Right ventricle myocardium inferior (tissue), 1 donor: ENCODE measurements around the gene PRPF40A. TPM values are rescaled to one million over a fixed set of nuclear protein-coding genes. Genes with fewer than 3 reads are reported as not detected.
A peak's percentile ranks its signal among the peaks of the same experiment; 100 is the strongest.

Source experiments
- ATAC-seq: fragments of 200-7000 bp; cut with Tn5 transposase; one replicate; pipeline ENCODE4 v1.9.1; 2020; ENCODE audit warnings: mild to moderate bottlenecking, moderate library complexity
- DNase-seq: peaks from one replicate; pipeline ENCODE4 v3.0.0; 2021; ENCODE audit errors: missing footprints
- intact Hi-C: fragments of 100-400 bp; cut with DNase I; formaldehyde crosslinking; loops from one replicate; pipeline ENCODE4 v1.11.0; 2022
- total RNA-seq: library from RNA; stranded (reverse); fragmentation: NEBNext Ultra II Directional; extraction: Animal tissue kit (Norgen Biotek cat#: 25700); gene quantifications from one replicate; pipeline ENCODE4 v1.2.1, GENCODE V29; 2021
- donor health status: DM: no; HTN: yes; CAD: no; lungs with severe emphysema.

PRPF40A gene
- total RNA-seq, 1 donor from 2014 or later = 36.0 TPM

DNA sequence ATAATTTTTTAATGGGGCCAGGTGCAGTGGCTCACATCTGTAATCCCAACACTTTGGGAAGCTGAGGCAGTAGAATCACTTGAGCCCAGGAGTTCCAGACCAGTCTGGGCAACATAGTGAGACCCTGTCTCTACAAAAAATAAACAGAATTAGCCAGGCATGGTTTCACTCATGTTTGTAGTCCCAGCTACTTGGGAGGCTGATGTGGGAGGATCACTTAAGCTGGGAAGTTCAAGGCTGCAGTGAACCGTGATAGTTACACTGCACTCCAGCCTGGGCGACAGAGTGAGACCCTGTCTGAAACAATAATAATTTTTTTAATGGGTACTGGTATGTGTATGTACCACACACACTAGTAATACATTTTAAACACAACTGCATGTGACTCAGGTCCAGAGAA, 3.5 kb upstream of the PRPF40A start:
- no peak for DNase-seq
- no peak for ATAC-seq
- intact Hi-C loops = loop anchor here (5.0 kb wide), 1 partner anchor 683 kb away; no protein-coding TSS in a partner anchor

DNA sequence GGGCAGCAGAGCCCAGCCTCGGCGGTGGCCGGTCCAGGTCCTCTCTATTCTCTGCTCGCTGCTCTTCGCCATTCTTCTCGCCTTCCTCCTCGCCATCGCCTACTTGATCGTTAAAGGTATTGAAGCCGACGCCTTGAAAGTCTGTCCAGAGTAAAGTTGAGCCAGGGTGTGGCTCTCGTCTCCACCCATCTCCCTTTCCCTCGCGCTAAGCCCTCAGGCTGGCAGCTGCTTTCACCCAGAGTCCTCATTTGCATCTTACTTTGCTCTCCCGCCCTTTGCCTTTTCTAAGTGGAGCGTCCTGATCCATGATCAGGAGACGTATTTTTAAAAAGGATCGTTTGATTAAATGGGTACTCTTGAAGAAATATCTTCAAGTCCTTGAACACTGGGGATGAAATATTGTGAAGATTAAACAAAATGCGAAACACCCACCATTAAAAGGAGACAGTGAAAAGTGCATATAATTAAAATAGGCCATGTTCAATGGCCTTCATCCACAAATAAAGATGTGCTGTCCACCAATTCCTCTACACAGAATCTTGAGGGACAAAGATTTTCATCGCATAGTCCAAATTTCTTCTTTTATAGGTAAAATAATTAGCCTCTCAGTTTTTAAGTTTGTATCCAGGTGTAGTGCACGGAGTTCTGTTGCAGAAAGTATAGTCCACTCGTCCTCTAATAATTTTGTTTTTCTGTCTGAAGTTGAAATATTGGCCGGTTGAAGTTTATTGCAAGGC, 1.8 kb upstream of the PRPF40A start:
- ATAC-seq = no peak
- intact Hi-C loops = loop anchor here (2.0 to 10.0 kb wide), 2 partner anchors 542 to 894 kb away; partner anchors contain the start of gene ARL5A
- DNase-seq = peak; percentile 60

DNA sequence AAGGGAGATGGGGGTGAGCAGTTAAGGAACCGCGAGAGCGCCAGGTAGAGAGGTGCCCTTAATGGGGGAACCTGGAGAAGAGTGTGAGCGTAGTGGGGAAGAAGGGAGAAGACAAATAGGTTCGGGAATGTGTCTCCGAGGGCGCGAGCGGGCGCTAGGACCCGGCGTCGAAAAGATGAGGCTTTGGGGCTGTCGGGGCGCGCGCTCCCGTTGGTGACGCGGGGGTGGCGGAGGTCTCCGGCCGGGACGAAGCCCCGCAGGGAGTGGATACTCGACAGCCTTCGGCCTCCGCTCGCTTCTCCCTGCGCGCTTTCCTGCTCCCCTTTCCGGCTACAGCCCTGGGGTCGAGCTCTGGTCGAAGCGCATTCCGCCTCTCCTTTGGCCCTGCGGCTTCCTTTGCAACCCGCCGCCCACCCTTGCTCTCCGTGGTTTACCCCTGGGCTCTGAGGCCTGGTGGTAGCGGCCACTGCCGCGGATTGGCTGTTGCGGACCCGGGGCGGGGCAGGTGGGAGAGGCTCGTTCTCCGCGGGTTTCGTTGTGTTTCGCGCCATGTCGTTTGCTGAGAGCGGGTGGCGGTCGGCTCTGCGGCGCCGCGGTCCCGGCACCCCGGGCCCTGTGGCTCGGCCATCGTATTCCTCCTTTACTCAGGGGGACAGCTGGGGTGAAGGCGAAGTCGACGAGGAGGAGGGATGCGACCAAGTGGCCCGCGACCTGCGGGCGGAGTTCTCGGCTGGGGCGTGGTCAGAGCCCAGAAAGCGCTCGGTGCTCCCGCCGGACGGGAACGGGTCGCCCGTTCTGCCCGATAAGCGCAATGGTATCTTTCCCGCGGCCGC, 1.0 kb upstream of the PRPF40A start, which contains the start of gene ARL6IP6:
ARL6IP6 (plus strand) TSS at position 545 of the 833 bp plus-strand sequence; CDS start at position 550, 5 bp downstream.
- ATAC-seq = peak; percentile 91
- intact Hi-C loops = loop anchor here (2.0 to 10.0 kb wide), 2 partner anchors 541 to 893 kb away; partner anchors contain the start of gene ARL5A
- DNase-seq = peak; percentile 98

DNA sequence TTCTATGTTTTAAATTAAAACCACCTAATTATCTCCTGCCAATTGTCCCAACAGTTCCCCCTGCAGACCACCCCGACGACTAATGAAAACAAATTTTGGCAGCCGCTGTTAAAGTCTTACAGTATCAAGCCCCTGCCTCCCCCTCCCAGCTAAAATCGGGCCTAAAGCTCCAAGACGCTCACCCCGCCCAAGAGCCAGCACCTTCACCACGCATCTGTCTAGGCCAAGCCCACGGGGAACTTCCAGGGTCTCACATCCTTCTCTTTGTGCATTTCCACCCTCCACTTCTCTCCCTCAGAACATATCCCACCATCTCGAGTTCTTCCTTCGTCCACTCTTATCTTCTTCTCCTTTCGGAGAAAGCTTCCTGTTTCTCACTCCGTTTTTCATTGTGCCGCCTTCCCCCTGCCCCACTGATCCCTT, 445 bp downstream of the PRPF40A start:
- no peak for ATAC-seq
- no peak for DNase-seq
- intact Hi-C loops = loop anchor here (10.0 kb wide), 1 partner anchor 892 kb away; the partner anchor contains the start of gene ARL5A

DNA sequence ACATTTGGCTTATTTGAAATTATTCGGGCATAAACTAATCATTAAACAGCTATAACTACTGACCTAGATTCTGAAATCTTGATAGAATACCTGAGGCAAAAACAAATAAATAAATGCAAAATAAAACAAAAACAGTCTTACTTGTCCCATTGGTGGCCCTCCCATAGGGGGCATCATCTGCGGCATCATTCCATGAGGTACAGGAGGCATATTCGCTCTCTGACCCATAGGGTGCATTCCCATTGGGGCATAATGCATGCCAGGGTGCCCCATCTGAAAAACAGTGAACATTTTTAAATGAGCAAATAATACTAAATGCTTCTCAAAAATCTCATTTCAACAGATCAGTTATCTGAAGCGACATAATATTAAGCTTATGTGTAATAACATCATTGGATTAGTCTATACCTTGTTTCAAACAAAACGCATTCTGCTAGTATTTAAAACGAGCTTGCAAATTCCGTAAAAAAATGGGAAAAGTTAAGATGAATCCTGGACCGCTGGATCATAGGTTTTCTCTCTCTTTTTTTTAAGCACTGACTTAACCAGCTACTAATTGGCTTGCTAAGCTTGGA, 1.3 kb downstream of the PRPF40A start:
- no peak for ATAC-seq
- no peak for DNase-seq
- intact Hi-C loops = loop anchor here (10.0 kb wide), 1 partner anchor 891 kb away; the partner anchor contains the start of gene ARL5A

DNA sequence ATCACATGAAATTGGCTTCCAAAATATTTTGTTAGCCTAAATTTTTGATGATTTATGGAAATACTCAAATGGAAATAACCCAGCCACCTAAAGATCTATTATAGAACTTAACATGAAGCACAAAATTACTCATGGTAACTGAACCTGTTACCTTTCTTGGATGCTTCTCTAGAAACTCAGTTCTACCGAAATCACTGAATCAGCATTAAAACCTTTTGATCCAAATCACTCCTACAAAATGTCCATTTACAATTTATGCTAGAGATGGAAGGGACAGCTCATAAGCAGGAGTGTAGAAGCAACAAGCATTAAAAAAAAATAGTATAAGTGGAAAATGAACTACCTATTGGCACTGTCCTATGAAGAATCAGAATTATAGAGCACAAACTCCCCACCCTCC, 2.1 kb downstream of the PRPF40A start:
- no peak for ATAC-seq
- intact Hi-C loops = loop anchor here (10.0 kb wide), 1 partner anchor 890 kb away; the partner anchor contains the start of gene ARL5A
- no peak for DNase-seq

DNA sequence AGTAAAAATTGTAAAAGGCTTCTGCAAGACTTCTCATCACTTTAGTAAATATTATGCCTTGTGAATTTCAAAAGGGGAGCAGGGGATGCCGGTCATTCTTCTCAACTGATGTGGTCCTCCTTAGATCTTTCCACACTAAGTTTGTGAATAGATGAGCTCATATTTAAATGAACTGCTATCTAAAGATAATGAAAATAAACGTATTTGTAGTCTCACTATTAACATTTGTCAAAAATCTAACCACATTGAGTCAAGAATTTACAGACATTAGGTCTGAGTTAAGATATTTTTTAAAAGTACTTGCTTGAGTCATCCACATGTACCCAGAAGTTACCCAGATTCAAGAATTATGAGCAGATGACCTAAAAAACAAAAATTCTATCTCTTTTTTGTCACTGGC, 6.5 kb downstream of the PRPF40A start:
- ATAC-seq (no peak), DNase-seq (no peak)
- intact Hi-C loops = loop anchor here (10.0 kb wide), 1 partner anchor 886 kb away; the partner anchor contains the start of gene ARL5A

DNA sequence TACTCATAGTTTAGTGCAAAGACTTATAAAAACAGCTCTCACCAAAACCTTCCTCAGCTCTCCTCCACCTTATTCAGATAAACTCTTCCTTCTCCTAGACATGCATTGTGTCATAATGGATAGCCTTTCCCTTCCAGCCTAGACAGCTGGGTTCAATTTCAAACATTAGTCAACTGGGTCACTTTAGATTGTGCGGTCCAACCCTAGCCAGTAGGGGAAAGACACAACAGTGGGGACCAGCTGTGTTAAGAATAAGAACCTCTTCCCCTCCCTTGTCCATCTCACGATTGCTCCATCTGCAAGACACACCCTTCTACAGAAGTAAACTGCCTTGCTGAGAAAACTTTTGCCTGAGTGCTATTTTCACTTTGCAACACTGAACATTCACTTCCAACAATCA, 8.5 kb downstream of the PRPF40A start:
- intact Hi-C loops = no loop called here
- ATAC-seq (no peak), DNase-seq (no peak)

DNA sequence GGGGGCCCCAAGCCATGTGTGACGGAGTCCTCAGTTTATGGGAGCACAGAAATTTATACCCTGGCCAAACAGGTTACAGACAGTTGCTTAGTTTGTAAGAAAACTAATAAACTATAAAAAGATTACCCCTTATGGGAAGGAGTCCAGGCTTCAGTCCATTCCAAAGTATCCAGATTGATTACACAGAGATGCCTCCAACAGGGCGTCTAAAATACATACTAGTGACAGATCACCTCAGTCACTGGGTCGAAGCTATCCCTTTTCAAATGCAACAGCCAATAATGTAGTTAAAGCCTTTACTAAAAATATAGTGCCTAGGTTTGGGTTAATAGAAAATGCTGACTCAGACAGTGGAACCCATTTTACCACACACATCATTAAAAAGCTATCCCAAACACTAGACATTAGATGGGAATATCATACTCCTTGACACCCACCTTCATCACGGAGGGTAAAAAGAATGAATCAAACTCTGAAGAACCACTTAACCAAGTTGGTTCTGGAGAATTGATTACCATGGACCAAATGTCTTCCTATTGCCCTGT, 10.7 kb downstream of the PRPF40A start:
- ATAC-seq (no peak), DNase-seq (no peak)
- intact Hi-C loops = no loop called here

DNA sequence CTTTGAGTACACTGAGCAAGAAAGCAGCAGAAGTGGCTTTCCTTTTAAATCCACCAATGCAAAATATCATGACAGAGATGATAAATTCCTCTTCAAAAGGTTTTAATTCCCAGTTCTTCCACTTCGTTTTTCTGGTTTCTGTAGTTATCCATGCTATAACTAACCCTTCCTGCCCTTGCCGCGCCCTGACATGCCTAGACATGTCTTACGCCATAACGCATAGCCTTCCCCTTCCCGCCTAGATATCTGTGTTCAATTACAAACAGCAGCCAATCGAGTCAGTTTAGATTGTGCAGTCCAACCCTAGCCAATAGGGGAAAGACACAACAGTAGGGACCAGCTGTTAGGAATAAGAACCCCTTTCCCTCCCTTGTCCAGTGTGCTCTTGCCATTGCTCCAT, 16.1 kb downstream of the PRPF40A start:
- ATAC-seq (no peak), DNase-seq (no peak)
- intact Hi-C loops = no loop called here

DNA sequence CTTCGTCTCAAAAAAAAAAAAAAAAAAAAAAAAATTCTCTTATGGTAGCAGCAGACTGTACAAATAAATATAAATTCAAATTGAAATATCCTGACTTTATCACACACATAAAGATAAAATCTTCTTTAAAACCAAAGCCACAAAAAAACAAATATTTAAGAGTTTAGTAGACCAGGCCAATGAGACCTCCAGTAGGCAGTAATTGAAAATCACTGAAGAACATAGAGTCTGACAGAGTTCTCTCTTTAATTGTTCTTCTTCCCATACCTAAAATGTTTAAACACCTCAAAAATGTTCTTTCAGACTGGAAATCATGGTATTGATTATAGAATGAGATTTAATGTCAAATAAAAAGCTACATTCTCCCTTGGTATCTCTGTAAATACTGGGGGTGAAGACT, 20.8 kb downstream of the PRPF40A start:
- ATAC-seq = no peak
- no peak for DNase-seq
- intact Hi-C loops = no loop called here

DNA sequence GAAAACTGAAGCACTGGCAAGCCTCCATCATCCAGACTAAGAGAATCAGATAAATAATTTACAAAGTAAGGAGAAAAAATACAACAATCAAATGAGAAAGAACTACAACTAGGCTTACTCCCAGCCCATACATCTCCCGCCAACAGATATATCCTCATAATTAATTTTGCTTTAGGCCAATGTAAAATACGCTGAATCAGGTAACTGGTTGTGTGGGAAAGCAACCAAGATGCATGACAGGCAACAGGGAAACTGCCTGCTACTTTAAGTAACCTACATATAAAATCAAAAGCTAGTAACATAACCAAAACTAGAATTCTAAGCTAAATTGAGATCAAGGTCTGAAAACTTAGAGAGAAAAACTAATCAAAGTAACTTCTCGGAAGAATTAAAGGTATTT, 21.5 kb downstream of the PRPF40A start:
- intact Hi-C loops = no loop called here
- ATAC-seq = no peak
- no peak for DNase-seq

DNA sequence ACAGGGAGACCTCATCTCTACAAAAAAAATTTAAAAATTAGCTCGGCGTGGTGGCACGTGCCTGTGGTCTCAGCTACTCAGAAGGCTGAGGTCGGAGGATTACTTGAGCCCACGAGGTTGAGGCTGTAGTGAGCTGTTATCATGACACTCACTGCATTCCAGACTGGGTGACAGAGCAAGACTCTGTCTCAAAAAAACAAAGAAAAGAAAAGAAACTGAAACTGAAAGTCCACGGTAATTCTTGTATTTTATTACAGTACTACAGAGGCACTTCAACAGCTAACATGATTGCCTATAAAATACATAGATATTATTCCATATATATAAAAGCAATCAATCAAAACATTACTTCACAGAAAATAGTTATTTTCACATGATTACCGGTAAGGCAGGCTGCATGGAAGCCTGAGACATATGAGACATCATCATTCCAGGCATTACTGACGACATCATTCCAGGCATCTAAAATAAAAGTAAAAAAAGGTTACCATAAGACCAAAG, 23.1 kb downstream of the PRPF40A start:
- DNase-seq = no peak
- intact Hi-C loops = no loop called here
- no peak for ATAC-seq

DNA sequence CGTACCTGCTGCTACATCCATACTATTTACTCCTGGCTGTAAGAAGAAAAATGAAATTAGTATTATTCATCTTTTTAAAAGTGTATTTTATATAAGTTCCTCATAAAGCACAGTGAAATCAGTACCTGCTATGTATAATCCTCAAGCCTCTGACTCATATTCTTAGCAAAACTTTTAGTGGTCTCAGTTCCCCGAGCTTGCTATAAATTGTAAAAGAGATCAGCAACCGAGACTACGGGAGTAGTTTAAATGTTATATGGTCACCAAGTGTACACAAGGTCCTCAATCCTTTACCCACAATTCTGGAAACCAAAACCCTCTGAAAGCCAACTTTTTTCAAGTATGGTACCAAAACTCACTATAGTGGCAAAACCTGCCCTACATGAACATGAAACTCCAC, 24.2 kb downstream of the PRPF40A start:
- intact Hi-C loops = no loop called here
- DNase-seq (no peak), ATAC-seq (no peak)

DNA sequence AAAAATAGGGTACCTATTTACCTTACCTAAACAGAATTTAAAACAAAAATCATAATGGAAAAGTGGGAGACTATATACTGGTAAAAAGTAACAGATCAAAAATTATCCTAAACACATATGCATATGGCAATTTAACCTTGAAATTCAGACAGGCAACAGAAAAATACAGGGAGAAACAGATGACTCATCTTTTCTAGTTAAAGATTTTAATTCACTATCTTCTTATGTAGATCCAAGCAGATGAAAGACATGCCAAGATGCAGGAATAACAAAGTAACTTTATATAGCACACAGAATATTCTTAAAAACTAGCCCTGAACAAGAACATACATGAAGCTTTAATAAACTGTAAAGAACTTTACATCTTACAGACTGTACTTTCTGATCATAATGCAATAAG, 30.9 kb downstream of the PRPF40A start:
- DNase-seq (no peak), ATAC-seq (no peak)
- intact Hi-C loops = no loop called here

DNA sequence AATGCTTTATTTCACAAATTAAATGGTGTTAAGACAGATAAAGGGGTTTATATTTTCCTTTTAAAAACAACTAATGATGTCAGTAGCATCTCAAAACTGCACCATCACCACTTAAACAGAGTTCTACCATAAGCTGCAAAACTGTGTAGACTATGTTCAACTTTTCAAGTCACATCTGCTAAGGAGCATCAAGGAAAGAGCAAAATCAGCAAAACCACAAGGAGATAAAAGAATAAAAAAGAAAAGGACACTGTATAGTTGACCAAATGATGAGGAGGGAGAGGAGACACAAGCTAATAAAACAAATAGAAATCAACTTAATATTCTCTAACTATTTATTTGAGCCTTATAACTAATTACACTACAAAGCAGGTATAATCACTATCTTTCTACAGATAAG, 33.9 kb downstream of the PRPF40A start:
- ATAC-seq (no peak), DNase-seq (no peak)
- intact Hi-C loops = no loop called here

DNA sequence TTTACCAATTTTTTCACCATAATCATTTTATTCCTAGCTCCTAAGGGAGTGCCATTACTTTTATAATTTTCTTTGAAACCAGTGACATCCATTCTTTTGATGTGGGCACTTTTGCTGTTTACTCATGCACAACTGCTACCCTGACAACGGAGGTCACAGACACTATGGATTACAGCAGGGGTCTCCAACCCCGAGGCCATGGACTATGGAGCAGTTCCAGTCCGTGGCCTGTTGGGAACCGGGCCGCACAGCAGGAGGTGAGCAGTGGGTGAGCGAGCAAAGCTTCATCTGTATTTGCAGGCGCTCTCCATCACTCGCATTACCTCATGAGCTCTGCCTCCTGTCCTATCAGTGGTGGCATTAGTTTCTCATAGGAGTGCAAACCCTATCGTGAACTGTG, 34.6 kb downstream of the PRPF40A start:
- DNase-seq = no peak
- intact Hi-C loops = no loop called here
- ATAC-seq = no peak

DNA sequence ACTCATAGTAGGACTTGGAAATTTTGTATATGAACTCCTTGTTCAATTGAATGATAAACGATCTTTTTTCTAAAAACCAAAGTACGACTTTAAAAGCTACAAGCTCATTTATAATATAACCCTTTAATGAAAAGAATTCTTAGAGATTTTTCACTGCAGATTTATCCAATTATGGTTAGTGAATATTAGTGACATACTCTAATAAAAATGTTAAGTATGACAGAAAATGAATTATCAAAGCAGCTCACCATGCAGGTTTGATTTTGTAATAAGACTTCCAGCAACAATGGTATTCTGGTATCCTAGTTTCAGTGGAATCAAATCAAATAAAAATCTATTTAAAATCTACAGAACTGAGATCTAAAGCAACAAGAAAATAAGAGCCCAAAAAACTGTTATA, 38.5 kb downstream of the PRPF40A start:
- ATAC-seq = no peak
- intact Hi-C loops = no loop called here

DNA sequence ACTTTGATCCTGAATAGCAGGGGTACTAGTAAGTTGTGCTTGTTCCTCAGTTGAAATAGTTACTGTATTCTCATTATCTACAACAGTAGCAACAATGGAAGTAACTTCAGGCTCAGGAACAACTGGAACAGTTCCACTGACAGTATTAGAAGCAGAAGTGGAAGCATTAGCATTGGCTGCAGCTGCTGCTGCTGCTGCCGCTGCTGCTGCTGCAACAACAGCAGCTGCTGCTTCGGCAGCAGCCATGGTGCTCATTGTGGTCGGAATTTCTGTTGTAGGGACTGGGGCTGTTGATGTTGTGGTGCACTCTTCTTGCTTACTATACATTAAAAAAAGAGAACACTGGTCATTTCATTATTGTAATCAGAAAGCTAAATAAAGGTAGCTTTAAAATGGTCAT, 40.8 kb downstream of the PRPF40A start:
- no peak for ATAC-seq
- no peak for DNase-seq
- intact Hi-C loops = no loop called here

More for the DNA sequence above, 38.5 kb downstream of the PRPF40A start:
- no peak for DNase-seq
